Ishikawa (cell line): ENCODE results near the gene TMCC3.

ENCODE experiments used
- CEBPB ChIP-seq: IDR thresholded peaks from 2 replicates; pipeline ENCODE4 v1.6.1; 2012
- CREB1 ChIP-seq: IDR thresholded peaks from 2 replicates; pipeline ENCODE4 v1.6.1; 2012; ENCODE audit warnings: low read depth
- EGR1 ChIP-seq: IDR thresholded peaks from 2 replicates; pipeline ENCODE4 v1.6.1; 2012
- EP300 ChIP-seq: IDR thresholded peaks from 2 replicates; pipeline ENCODE4 v1.6.1; 2012; ENCODE audit warnings: borderline replicate concordance
- FOXM1 ChIP-seq: IDR thresholded peaks from 2 replicates; pipeline ENCODE4 v1.6.1; 2012; ENCODE audit warnings: low read depth, borderline replicate concordance
- NFIC ChIP-seq: IDR thresholded peaks from 2 replicates; pipeline ENCODE4 v1.6.1; 2012
- RAD21 ChIP-seq: IDR thresholded peaks from 2 replicates; pipeline ENCODE4 v1.6.1; 2012; ENCODE audit warnings: low read depth
- REST ChIP-seq: IDR thresholded peaks from 2 replicates; pipeline ENCODE4 v1.6.1; 2012; ENCODE audit warnings: low read depth, mild to moderate bottlenecking
- TAF1 ChIP-seq: IDR thresholded peaks from 2 replicates; pipeline ENCODE4 v1.6.1; 2012; ENCODE audit warnings: low read depth, mild to moderate bottlenecking
- TCF12 ChIP-seq: IDR thresholded peaks from 2 replicates; pipeline ENCODE4 v1.6.1; 2012; ENCODE audit warnings: low read depth
- TEAD4 ChIP-seq: IDR thresholded peaks from 2 replicates; pipeline ENCODE4 v1.6.1; 2012
- YY1 ChIP-seq: IDR thresholded peaks from 2 replicates; pipeline ENCODE4 v1.6.1; 2012; ENCODE audit warnings: low read depth
- ZBTB7A ChIP-seq: IDR thresholded peaks from 2 replicates; pipeline ENCODE4 v1.6.1; 2012; ENCODE audit warnings: low read depth
- TF ChIP-seq, protein P1 (sequence below): IDR thresholded peaks from 2 replicates; pipeline ENCODE4 v1.6.1; 2012
- TF ChIP-seq, protein P2 (sequence below): IDR thresholded peaks from 2 replicates; pipeline ENCODE4 v1.6.1; 2012

The TMCC3 gene

GRCh38 chr12:94566345-94566744 is 84.0 kb downstream of the TMCC3 start:
- TF ChIP-seq REST (no peak), FOXM1 (no peak), CEBPB (no peak), YY1 (no peak), TEAD4 (no peak), TCF12 (no peak), EGR1 (no peak)
- TF ChIP-seq, protein P1, sequence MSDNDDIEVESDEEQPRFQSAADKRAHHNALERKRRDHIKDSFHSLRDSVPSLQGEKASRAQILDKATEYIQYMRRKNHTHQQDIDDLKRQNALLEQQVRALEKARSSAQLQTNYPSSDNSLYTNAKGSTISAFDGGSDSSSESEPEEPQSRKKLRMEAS = no peak

- TF ChIP-seq NFIC (no peak), CEBPB (no peak), RAD21 (no peak), ZBTB7A (no peak), EP300 (no peak), EGR1 (no peak), CREB1 (no peak), FOXM1 (no peak), TEAD4 (no peak), TCF12 (no peak), YY1 (no peak), TAF1 (no peak), REST (no peak)
- TF ChIP-seq, protein P1 = no peak
- TF ChIP-seq, protein P2, sequence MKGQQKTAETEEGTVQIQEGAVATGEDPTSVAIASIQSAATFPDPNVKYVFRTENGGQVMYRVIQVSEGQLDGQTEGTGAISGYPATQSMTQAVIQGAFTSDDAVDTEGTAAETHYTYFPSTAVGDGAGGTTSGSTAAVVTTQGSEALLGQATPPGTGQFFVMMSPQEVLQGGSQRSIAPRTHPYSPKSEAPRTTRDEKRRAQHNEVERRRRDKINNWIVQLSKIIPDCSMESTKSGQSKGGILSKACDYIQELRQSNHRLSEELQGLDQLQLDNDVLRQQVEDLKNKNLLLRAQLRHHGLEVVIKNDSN = no peak
Observed at GRCh38 chr12:94565683-94566082, 84.7 kb downstream of the TMCC3 start.

GRCh38 chr12:94563286-94563685 is 87.1 kb downstream of the TMCC3 start:
- TF ChIP-seq TAF1 (no peak), NFIC (no peak), TEAD4 (no peak), YY1 (no peak), CEBPB (no peak), EGR1 (no peak)

DNA sequence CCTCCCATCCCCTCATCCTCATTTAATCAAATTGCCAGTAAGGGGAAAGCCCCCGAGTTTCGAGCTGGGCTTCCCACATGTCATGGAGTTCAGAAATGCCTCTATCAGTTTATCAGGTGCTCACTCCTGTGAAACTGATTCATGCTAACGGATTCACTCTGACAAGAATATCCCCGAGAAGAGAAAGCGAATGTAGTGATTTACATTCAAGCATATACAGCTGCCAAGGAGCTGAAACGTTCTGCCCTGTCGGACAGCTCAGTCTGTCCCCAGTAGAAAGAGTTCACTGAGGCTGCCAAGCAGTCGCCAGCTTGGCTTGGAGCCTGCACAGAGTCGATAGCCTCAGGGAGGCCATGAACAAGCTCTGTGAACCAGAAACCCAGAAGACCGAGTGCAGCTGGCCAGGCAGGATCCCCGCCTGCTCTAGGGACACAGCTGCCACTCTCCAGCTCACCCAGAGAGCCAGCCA is 88.4 kb downstream of the TMCC3 start:
- TF ChIP-seq EP300 = no peak

GRCh38 chr12:94560431-94561221 is 89.7 kb downstream of the TMCC3 start:
- TF ChIP-seq CREB1 = no peak
- no peak for TF ChIP-seq RAD21
- no peak for TF ChIP-seq TAF1
- TF ChIP-seq EP300 = peak; percentile 44; the same call in 1 of the 2 replicates
- TF ChIP-seq NFIC = peak; percentile 34; the same call in 1 of the 2 replicates
- no peak for TF ChIP-seq ZBTB7A
- peak; percentile 92 for TF ChIP-seq TCF12
- TF ChIP-seq, protein P1 = peak; percentile 22; the same call in 1 of the 2 replicates

DNA sequence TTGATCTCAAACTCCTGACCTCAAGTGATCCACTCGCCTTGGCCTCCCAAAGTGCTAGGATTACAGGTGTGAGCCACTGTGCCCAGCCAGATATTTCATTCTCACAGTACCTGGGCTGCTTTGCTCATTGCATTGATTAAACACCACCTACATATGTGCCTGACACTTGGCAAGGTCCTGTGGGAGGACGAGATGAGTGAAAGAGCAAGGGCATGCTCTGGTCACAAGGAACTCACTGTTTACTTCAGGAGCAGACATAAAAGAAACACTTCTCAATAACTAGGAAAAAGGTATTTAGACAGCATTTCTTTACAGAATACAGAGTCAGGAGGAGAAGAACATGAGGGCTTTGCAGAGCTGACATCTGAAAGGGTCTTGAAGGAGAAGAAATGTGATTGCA is 91.7 kb downstream of the TMCC3 start:
- TF ChIP-seq NFIC (no peak), RAD21 (no peak), EGR1 (no peak), CEBPB (no peak), CREB1 (no peak), TAF1 (no peak), REST (no peak), ZBTB7A (no peak), FOXM1 (no peak), TCF12 (no peak)
- TF ChIP-seq, protein P2 = no peak
- TF ChIP-seq, protein P1 = no peak
